Epidermal melanocyte (primary cell): ENCODE data around the gene EFCAB14.
"Not testable (repeated sequence)": the region's sequence is repeated elsewhere in the genome, so short reads cannot be mapped to it uniquely, and the experiment has no call there.

Experiments
- DNase-seq: peaks from one replicate; pipeline ENCODE4 v3.0.0; 2011; ENCODE audit warnings: low spot score; ENCODE audit not compliant: insufficient read length

Gene EFCAB14

GRCh38 chr1:46724991-46725735 lies 6.2 kb upstream of the EFCAB14 start:
- no peak for DNase-seq

DNA sequence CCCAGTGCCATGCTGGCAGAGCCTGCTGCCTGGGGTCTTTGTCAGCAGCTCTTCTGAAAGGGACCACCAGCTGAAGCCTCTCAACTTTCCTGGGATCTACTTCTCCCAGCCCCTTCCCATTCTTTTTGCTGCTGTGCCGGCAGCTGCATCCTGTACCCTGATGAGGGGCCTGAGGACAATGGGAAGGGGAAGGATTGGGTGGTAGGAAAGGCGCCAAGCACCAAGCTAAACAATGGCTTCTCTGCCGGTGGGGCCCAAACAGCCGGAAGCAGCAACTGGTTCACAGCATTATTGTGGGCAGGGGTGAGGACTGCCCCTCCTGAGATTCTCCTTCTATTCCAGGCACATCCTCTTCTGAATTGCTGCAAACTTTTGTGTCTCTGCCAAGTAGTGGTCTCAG lies 5.0 kb upstream of the EFCAB14 start:
- no peak for DNase-seq

GRCh38 chr1:46721686-46722205 lies 2.8 kb upstream of the EFCAB14 start:
- no peak for DNase-seq

DNA sequence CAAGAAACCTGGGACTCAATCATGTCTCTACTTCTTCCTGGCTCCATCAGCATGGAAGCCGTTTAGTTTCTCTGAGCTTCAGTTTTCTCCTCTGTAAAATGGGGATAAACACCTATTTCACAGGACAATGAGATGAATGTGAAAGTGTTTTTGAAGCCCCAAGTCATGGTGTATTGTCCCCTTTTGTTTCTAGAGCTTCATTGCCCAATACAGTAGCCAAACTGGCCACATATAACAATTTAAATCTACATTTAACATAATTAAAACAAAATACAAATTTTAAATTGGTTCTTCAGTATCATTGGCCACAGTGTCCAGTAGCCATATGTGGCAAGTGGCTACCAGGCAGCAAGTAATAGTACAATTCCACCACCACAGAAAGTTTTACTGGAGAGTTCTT lies 2.3 kb upstream of the EFCAB14 start:
- no peak for DNase-seq

DNA sequence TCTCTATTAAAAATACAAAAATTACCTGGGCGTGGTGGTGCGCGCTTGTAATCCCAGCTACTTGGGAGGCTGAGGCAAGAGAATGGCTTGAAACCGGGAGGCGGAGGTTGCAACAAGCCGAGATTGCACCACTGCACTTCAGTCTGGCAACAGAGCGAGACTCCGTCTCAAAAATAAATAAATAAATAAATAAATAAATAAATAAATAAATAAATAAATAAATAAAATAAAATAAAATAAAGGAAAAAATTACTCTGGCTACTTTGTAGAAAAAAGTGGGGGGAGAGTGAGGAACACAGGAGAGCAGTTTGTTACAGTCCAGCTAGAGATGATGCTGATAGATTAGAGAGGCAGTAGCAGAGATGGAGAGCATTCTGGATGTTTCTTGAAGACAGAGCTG lies 1.4 kb upstream of the EFCAB14 start:
- DNase-seq: not testable (repeated sequence)

DNA sequence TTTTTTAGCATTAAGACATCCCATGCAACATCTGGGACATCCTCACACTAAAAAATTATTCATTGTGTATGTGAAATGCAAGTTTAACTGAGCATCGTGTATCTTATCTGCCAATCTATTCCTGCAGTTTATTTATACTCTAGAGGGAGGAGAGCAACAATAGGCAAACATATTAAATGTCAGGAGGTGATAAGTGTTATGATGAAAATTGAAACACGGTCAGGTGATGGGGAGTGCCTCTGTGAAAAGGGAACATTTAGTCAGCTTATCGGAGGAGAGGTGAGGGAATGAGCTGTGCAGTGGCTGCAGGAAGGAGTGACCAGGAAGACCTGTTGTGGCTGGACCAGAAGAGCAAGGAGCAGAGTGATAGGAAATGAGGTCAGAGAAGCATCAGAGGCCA lies 775 bp upstream of the EFCAB14 start:
- no peak for DNase-seq

DNA sequence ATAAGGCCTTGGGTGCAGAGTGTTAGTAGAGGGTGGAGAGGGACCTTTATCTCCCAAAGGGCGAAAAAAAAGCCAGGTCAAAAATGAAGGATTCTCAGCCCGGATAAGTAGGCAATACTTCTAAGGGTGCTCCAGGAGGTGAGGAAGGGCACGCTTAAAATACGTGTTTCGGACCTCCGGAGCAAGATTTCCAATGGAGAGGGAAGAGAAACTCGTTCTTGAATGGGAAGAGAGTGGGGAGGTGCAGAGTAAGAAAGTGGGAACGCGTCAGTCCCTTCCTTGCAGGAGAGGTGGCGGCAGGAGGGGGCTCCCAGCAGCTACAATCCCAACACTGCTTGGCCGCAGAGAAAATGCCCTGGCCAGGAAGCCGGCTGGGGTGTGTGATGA lies 581 bp downstream of the EFCAB14 start:
- DNase-seq: no peak

DNA sequence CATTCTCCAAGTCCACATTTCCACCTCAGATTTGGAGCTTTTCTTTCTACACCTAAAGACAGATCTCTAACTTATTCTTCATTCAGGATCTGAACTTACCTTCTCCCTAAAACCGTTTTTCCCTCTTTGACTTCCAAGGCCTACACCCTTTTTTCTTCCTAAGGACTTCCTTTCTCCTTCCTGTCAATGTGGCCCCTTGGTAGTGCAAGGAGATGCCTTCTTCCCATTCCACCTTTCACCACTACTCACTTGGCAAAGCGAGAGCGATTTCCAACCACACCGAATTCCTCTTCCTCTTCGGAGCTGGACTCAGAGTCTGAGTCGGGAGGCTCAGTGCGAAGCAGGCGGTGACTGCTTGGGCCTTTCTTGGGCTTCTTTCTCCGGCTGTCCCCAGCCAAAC lies 1.3 kb downstream of the EFCAB14 start:
- no peak for DNase-seq

GRCh38 chr1:46714976-46715375 lies 3.9 kb downstream of the EFCAB14 start:
- DNase-seq: no peak

DNA sequence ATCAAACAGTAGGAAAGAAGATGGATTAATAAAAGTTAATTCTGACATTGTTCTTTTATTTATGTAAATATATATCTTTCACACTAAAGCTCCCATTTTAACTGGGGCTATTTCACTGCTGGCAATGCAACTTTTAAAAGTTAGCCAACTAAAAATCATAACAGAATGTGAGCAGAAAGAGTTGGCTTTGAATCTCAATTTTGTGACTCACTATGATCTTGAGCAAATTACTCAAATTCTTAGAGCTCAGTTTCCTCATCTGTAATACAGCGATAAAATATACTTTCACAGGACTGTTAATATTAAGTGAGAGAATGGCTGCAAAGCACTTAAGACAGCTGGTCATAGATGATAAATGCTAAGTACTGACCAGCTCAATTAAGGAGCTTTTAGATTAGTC lies 10.8 kb downstream of the EFCAB14 start:
- DNase-seq: no peak

GRCh38 chr1:46705408-46705807 lies 13.5 kb downstream of the EFCAB14 start:
- no peak for DNase-seq

- no peak for DNase-seq
Measured at GRCh38 chr1:46703927-46704641, 14.8 kb downstream of the EFCAB14 start.

GRCh38 chr1:46699666-46700065 lies 19.2 kb downstream of the EFCAB14 start:
- no peak for DNase-seq

DNA sequence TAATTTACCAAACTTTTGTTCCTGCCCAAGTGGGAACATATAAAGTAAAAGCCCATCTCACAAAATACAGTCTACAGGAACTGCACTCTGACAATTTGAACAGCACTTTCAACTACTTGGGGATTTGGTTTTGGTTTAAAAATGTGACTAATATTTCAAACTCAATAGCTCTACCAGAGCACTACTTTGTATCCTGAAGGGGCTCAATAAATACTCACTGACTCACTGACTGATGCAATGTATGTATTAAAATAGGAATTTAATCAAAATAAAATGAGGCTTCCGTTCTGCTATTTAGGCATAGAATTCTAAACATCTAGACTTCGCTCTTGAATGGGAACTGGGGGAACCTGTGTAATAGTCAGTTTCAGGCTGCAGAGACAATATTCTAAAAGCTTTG lies 21.9 kb downstream of the EFCAB14 start:
- no peak for DNase-seq

- DNase-seq: not testable (repeated sequence)
Measured at GRCh38 chr1:46694676-46695075, 24.2 kb downstream of the EFCAB14 start.

DNA sequence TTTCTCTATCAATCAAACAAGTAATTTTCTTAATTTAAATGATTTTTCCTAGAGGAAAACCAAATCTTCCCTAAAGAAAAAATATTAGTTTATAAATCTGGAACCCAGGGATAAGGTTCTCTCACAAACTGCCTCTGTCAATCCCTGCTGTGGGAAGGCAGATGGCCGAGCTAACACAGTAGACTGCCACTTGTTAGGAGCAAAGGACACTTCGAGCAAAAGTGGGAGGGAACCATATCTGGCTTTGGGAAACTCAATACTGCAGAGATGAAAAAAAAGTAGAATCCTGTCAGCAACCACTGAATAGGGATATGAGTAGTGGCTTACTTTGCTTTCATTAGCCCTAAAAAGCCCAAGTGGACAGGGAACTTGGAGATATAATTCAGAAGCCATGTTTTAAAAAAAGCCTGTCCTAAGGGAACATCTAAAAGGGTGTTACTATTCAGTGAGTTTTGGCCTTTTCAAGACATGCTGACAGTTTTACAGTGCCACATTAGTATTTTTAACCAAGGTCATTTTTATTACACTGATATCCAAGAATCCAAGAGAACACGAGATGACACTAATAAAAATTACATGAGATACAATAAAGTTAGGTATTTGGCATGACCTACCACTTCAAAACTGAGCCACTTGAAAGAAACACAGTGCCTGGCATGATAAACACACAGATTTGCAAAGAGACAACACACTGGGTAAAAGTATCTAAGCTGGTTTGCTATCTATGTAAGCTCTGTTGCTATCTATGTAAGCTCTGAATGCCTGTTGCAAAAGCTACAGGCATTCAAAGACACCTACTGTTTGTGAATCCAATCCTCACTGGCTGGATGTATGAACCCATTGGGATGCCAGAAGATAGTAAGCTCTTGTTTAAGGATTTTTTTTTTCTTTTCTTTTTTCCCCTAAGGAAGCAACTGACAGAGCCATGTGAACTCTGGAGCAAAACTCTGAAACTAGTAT lies 25.8 kb downstream of the EFCAB14 start:
- no peak for DNase-seq

DNA sequence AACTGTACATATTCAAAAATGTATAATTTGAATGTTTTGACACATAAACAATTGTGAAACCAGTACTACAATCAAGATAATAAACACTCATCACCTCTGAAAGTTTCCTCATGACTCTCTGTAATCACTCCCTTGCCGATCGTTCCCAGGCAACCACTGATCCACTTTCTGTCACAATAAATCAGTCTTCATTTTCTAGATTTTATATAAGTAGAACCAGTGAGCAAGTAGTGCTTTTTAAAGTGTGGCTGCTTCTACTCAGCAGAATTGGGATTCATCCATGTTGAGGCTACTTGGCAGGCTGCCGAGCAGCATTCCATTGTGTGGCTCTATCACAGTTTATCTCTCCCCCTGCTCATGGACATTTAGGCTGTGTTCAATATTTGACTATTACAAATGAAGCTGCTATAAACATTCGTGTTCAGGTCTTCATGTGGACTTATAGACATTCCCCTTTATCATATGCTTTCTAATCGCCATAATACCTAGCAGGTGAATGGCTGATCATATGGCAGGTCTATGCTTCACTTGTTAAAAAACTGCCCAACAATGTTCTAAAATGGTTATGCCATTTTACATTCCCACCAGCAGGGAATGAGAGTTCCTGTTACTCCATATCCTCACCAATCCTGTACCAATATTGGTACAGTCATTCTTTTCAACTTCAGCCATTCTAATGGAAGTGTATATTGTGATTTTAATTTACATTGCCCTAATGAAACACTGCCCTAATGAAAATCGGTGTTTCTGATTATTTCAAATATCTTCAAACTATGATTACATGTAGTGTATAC lies 26.7 kb downstream of the EFCAB14 start:
- DNase-seq: no peak

DNA sequence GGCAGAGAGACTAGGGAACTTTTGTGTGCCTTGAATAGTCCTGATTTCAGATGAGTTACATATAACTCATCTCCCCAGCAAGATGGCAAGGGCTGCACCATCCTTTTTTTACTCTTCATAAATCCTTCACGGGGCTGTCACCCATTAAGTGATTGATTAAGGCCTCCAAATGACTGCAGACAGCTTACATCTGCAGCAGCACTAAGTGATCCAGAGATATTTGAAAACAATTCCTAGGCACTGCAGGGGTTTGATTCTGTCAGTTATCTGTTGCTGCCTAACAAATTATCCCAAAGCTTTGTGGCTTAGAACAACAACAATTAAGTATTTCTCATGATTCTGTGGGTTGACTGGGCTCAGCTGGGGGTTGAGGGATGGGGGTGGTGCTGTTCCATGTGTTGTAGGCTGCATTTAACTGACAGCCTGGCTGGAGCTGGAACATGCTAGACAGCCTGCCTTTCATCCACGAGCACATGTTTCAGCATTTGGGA lies 27.9 kb downstream of the EFCAB14 start:
- no peak for DNase-seq

GRCh38 chr1:46689897-46690296 lies 29.0 kb downstream of the EFCAB14 start:
- no peak for DNase-seq

DNA sequence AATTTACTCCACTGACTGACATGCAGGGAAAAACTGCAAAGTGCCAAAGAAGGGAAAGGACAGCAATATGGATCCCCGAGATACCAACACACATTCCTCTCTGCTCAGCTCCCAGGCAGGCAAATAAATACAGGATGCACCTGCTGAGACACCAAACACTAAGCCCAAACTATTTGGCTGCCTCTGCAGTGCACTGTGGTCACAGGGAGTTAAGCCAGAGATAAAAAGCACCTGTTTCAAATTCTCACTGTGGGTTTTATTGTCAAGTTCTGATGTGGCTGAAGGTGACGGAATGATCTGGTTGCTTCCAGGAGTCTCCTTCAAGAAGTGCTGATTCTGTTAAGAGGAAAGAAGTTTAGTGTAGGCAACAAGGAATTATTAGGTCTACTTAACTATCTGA lies 29.6 kb downstream of the EFCAB14 start:
- DNase-seq: no peak
